Stimulated activated CD8-positive, alpha-beta memory T cell treated with anti-CD3 and anti-CD28 coated beads, Interleukin-7, amount 100 ng/mL, for 48 hours (primary cell): ENCODE results near the gene GNB5.

Source experiments
- DNase-seq, 2 donors: peaks; one replicate each; pipeline ENCODE4 v3.0.0-alpha.2; 2020; ENCODE audit warnings: low read depth in 1 of 2; ENCODE audit errors: extremely low read depth in 1 of 2

The GNB5 gene

GRCh38 chr15:52146776-52147175 is 44.4 kb downstream of the GNB5 start:
- no peak for DNase-seq

GRCh38 chr15:52146261-52146660 is 44.9 kb downstream of the GNB5 start:
- no peak for DNase-seq

GRCh38 chr15:52144656-52145178 is 46.5 kb downstream of the GNB5 start:
- no peak for DNase-seq

GRCh38 chr15:52143873-52144272 is 47.3 kb downstream of the GNB5 start:
- DNase-seq, result no peak

GRCh38 chr15:52140646-52141045 is 50.5 kb downstream of the GNB5 start:
- DNase-seq, result no peak

GRCh38 chr15:52139599-52140462 is 51.4 kb downstream of the GNB5 start:
- peak; percentile 24 to 26 for DNase-seq

- no peak for DNase-seq
These were observed 53.5 kb downstream of the GNB5 start for GRCh38 chr15:52137432-52138357.

GRCh38 chr15:52136442-52136980 is 54.7 kb downstream of the GNB5 start:
- no peak for DNase-seq

GRCh38 chr15:52134502-52135144 is 56.6 kb downstream of the GNB5 start:
- no peak for DNase-seq

- DNase-seq, result no peak
These were observed 57.5 kb downstream of the GNB5 start for GRCh38 chr15:52133510-52134220.

- DNase-seq, result no peak
These were observed 59.1 kb downstream of the GNB5 start for GRCh38 chr15:52132066-52132465.

GRCh38 chr15:52128568-52128967 is 62.6 kb downstream of the GNB5 start:
- DNase-seq, result no peak

- DNase-seq, result no peak
These were observed 66.8 kb downstream of the GNB5 start for GRCh38 chr15:52124270-52124880.

GRCh38 chr15:52121896-52122295 is 69.3 kb downstream of the GNB5 start:
- DNase-seq, result no peak

GRCh38 chr15:52121006-52121405 is 70.2 kb downstream of the GNB5 start:
- no peak for DNase-seq

GRCh38 chr15:52120488-52120887 is 70.7 kb downstream of the GNB5 start:
- no peak for DNase-seq

GRCh38 chr15:52118969-52119749 is 72.0 kb downstream of the GNB5 start:
- no peak for DNase-seq

- DNase-seq, result no peak
These were observed 73.6 kb downstream of the GNB5 start for GRCh38 chr15:52117549-52117948.
